ENCODE measurements around the gene CITED4. TPM values are rescaled to one million over a fixed set of nuclear protein-coding genes. Genes with fewer than 3 reads are reported as not detected.

The CITED4 gene
- total RNA-seq, 1 donor from 2014 or later = 42.1 TPM

- no peak for DNase-seq (ENCODE audit: extremely low read depth, low read depth, low spot score)
Measured at GRCh38 chr1:40856116-40856515, 6.0 kb downstream of the CITED4 start.

GRCh38 chr1:40855513-40855912 is 6.7 kb downstream of the CITED4 start:
- DNase-seq (ENCODE audit: extremely low read depth, low read depth, low spot score) = no peak

- DNase-seq (ENCODE audit: extremely low read depth, low read depth, low spot score) = no peak
Measured at GRCh38 chr1:40853885-40854170, 8.3 kb downstream of the CITED4 start.

- no peak for DNase-seq (ENCODE audit: extremely low read depth, low read depth, low spot score)
Measured at GRCh38 chr1:40853113-40853884, 8.9 kb downstream of the CITED4 start.

GRCh38 chr1:40851643-40852042 is 10.5 kb downstream of the CITED4 start:
- no peak for DNase-seq (ENCODE audit: extremely low read depth, low read depth, low spot score)

GRCh38 chr1:40849801-40850592 is 12.2 kb downstream of the CITED4 start:
- no peak for DNase-seq (ENCODE audit: extremely low read depth, low read depth, low spot score)

GRCh38 chr1:40848530-40849189 is 13.5 kb downstream of the CITED4 start:
- DNase-seq (ENCODE audit: extremely low read depth, low read depth, low spot score) = no peak

GRCh38 chr1:40847023-40847745 is 15.0 kb downstream of the CITED4 start:
- no peak for DNase-seq (ENCODE audit: extremely low read depth, low read depth, low spot score)

GRCh38 chr1:40845895-40846294 is 16.3 kb downstream of the CITED4 start:
- no peak for DNase-seq (ENCODE audit: extremely low read depth, low read depth, low spot score)

GRCh38 chr1:40844887-40845878 is 17.0 kb downstream of the CITED4 start:
- no peak for DNase-seq (ENCODE audit: extremely low read depth, low read depth, low spot score)

- DNase-seq (ENCODE audit: extremely low read depth, low read depth, low spot score) = no peak
Measured at GRCh38 chr1:40844079-40844478, 18.1 kb downstream of the CITED4 start.

GRCh38 chr1:40842691-40843090 is 19.5 kb downstream of the CITED4 start:
- DNase-seq (ENCODE audit: extremely low read depth, low read depth, low spot score) = no peak

GRCh38 chr1:40842207-40842606 is 20.0 kb downstream of the CITED4 start:
- no peak for DNase-seq (ENCODE audit: extremely low read depth, low read depth, low spot score)

- no peak for DNase-seq (ENCODE audit: extremely low read depth, low read depth, low spot score)
Measured at GRCh38 chr1:40841602-40842001, 20.6 kb downstream of the CITED4 start.

GRCh38 chr1:40840526-40841323 is 21.4 kb downstream of the CITED4 start:
- no peak for DNase-seq (ENCODE audit: extremely low read depth, low read depth, low spot score)

- DNase-seq (ENCODE audit: extremely low read depth, low read depth, low spot score) = no peak
Measured at GRCh38 chr1:40839943-40840335, 22.2 kb downstream of the CITED4 start.

- DNase-seq (ENCODE audit: extremely low read depth, low read depth, low spot score) = no peak
Measured at GRCh38 chr1:40838980-40839942, 22.9 kb downstream of the CITED4 start.
